Measurements from ENCODE around the gene E2F2.

The E2F2 gene

DNA sequence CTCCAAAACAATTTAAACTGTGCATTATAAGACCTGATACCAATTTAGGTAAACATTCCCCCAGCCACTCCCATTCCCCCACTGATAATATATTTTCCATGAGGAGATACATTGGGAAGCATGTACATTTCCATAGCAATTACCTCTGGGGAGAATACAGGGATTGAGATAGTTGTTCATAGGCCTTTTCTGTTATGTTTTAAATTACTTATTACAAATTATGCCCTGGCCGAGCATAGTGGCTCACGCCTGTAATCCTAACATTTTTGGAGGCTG is 51.4 kb downstream of the E2F2 start:
- no peak overlapping the region for H3K4me3 ChIP-seq (ENCODE audit: low read length)
- TF ChIP-seq, protein P1, sequence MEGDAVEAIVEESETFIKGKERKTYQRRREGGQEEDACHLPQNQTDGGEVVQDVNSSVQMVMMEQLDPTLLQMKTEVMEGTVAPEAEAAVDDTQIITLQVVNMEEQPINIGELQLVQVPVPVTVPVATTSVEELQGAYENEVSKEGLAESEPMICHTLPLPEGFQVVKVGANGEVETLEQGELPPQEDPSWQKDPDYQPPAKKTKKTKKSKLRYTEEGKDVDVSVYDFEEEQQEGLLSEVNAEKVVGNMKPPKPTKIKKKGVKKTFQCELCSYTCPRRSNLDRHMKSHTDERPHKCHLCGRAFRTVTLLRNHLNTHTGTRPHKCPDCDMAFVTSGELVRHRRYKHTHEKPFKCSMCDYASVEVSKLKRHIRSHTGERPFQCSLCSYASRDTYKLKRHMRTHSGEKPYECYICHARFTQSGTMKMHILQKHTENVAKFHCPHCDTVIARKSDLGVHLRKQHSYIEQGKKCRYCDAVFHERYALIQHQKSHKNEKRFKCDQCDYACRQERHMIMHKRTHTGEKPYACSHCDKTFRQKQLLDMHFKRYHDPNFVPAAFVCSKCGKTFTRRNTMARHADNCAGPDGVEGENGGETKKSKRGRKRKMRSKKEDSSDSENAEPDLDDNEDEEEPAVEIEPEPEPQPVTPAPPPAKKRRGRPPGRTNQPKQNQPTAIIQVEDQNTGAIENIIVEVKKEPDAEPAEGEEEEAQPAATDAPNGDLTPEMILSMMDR (IDR thresholded peaks at IDR 0.05; ENCODE audit: insufficient read depth, low read depth, low read length, missing control alignments), result no peak
- DNase-seq (ENCODE audit: low read depth), result no peak

DNA sequence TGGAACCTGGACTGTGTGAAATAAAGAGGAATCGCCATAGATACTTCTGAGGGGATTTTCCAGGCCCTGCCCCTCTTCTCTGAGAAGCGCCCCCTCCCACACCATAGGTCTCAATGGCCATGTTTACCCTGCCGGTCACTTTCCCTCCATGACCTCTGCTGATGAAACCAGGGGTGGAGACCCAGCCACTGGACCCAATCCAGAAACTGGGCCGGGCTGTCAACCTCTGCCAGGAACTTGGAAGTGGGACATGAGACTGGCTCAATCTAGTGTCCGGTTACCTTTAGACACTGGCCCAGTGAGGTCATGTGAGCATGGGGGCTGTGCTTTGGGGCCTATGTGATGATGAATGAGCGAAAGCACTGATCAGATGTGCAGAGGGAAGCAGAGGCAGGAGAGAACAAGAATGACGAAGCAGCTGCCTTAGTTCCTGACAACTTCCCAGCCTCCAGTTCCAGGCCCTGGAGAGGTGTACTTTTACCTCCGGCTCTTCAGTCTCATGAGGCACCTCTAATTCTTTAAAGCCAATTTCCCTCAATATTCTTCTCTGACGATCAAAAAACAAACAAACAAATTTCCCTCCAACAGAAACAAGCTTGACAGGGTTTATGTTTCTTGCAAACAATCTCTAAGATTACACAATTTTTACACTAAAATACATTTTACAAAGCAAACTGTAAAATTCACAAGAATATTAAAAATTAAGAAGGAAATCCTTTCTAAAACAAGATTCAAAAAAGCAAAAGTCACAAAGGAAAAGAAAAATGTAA is 52.0 kb downstream of the E2F2 start:
- TF ChIP-seq, protein P1 (IDR thresholded peaks at IDR 0.05; ENCODE audit: insufficient read depth, low read depth, low read length, missing control alignments), result no peak
- no peak for DNase-seq (ENCODE audit: low read depth)
- H3K4me3 ChIP-seq (ENCODE audit: low read length), result no peak overlapping the region

DNA sequence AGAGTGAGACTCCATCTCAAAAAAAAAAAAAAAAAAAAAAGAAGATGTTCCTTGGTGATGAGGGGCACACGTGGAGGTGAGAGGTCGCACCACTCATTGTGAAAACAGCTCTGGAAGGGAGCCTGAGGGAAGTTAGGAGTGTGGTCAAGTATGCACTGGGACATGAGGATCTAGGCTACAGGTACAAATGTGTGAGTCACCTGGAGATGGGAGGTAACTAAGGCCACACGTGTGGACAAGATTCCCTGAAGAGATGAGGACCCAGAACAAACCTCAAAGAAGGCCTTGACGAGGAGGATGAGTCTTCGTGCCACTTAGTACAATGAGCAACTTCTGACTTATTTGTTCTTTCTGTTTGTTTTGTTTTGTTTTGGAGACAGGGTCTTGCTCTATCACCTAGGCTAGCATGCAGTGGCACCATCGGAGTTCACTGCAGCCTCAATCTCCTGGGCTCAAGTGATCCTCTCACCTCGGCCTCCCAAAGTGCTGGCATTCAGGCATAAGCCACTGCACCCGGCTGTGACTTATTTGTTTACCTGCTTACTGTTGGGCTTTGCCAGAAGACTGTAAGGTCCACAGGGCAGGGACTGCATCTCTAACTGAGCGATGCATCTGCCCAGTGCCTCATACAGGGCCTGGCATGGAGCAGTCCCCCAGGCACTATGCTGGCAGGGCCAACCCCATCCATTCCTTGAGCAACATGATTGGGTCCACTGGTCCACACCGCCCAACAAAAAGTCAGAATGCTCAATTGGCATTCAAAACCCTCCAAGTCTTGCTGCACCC is 53.5 kb downstream of the E2F2 start:
- TF ChIP-seq, protein P1 (IDR thresholded peaks at IDR 0.05; ENCODE audit: insufficient read depth, low read depth, low read length, missing control alignments), result no peak
- peak; percentile 80 for DNase-seq (ENCODE audit: low read depth)
- H3K4me3 ChIP-seq (ENCODE audit: low read length), result no peak overlapping the region

DNA sequence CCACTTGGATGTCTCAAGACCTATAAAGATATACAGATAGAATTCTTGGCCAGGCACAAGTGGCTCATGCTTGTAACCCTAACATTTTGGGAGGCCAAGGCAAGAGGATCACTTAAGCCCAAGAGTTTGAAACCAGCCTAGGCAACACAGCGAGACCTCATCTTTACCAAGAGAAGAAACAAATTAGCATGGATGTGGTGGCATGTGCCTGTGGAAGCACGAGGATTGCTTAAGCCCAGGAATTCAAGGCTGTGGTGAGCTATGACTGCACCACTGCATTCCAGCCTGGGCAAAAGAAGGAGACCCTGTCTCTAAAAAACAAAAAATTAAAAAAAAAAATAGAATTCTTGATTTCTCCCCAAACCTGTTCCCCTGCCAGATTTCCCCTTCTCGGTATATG is 55.4 kb downstream of the E2F2 start:
- no peak for DNase-seq (ENCODE audit: low read depth)
- no peak overlapping the region for H3K4me3 ChIP-seq (ENCODE audit: low read length)
- TF ChIP-seq, protein P1 (IDR thresholded peaks at IDR 0.05; ENCODE audit: insufficient read depth, low read depth, low read length, missing control alignments), result no peak

DNA sequence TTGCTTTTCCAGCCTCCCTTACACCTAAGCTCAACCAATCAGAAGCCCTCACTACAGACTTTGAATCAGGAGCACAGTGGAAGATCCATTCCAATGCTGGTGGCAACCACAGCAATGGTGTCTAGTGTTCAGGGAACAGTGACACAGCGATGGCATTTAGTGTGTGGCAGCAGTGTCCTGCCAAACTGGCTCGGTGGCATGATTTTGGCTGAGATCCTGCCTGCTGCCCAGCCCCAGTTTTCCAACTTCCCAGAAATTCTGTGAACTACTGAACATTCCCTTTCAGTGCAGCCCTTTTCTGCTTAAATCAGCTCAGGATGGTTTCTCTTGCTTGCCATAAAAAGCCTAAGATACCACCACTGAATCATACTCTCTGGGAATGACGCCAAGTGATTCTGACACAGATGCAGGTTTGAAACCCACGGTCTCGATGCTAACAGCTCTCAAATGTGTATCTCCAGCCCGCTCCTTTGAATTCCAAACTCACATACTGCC is 55.9 kb downstream of the E2F2 start:
- H3K4me3 ChIP-seq (ENCODE audit: low read length), result no peak overlapping the region
- peak; percentile 86 for DNase-seq (ENCODE audit: low read depth)

DNA sequence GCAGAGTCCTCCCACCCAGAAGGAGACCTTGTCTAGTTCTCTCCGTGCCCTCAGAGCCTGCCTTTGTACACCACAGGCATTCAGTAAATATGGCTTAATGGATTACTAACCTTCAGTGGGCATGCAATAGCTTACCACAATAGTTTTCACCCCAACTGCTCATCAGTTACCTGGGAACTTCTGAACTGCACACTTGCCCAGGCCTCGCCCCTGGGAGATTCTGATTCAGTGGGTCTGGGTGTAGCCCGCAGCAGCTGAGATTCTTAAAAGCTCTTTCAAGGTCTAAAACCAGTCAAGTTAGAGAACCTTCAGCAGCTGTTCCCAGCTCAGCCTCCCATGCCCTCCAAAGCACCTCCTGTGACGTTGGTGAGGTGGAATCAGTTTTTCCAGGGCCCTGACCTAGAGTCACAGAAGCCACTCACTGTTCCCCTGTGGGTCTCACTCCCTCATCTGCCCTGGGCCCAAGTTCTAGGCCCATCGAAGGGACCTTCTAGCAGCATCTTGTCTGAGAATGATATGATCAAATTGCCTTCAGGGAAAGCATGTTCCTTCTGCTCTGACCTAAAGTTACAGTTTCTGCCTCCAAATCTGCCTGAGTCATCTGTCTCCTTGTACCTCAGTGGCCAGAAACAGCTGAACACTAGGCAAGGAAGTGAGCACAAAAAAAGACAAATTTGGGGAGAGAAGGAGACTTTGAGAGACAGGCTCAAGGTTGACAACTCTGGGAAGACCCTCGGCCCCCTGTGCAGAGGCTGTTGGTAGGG is 57.8 kb downstream of the E2F2 start:
- H3K4me3 ChIP-seq (ENCODE audit: low read length), result no peak overlapping the region
- DNase-seq (ENCODE audit: low read depth), result peak; percentile 78
- TF ChIP-seq, protein P1 (IDR thresholded peaks at IDR 0.05; ENCODE audit: insufficient read depth, low read depth, low read length, missing control alignments), result no peak

More for the DNA sequence above, 55.9 kb downstream of the E2F2 start:
- TF ChIP-seq, protein P1 (IDR thresholded peaks at IDR 0.05; ENCODE audit: insufficient read depth, low read depth, low read length, missing control alignments), result no peak

Data from epithelial cell of esophagus (primary cell).